KBM-7 (cell line): Measurements from ENCODE around the gene ZFYVE28.

Source experiments
- DNase-seq: peaks from one replicate; pipeline ENCODE4 v3.0.0-alpha.2; 2015
- in situ Hi-C: fragments of 300-500 bp; cut with MboI; formaldehyde crosslinking; loops from 2 replicates; pipeline ENCODE4 v1.14.3; 2020; ENCODE audit warnings: low sequenced_read_pairs, low pct_unique_long_range_greater_than_20kb, mixed read lengths

Gene ZFYVE28

DNA sequence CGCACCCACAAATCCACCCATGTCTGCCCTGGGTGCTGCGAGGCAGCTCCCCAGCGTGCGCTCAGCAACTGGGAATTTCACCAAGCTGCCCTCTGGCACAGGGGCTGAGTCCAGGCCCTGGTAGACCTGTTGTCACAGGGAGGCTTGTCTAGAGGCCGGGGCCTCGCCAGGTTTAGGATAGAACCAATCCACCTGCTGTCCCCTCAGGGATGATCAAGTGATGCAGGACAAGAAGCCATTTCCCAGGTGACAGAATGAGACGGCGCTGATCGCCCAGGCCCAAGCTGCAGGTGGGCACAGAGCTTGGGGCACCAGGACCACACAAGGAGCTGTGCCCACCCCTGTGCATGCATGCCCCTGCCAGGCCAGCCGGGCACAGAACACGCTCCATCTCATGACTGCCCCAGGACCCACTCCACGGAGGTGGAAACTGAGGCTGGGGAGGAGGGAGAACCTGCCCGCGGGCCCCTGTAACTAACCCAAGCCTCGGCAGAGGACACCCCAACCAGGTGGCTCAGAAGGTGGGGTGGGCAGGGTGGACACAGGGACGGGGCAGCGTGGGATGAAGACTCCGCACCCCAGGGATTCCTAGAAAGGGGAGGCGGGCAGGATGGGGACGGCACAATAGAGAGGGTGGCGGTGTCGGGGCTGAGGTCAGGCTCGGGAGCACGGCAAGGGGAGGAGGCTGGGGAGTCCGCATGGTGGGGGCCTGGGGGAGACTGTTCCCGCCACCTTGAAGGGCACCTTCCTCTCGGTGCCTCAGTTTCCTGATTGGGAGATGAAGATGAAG, 78.0 kb downstream of the ZFYVE28 start:
- no peak for DNase-seq
- in situ Hi-C loops: no loop called here

DNA sequence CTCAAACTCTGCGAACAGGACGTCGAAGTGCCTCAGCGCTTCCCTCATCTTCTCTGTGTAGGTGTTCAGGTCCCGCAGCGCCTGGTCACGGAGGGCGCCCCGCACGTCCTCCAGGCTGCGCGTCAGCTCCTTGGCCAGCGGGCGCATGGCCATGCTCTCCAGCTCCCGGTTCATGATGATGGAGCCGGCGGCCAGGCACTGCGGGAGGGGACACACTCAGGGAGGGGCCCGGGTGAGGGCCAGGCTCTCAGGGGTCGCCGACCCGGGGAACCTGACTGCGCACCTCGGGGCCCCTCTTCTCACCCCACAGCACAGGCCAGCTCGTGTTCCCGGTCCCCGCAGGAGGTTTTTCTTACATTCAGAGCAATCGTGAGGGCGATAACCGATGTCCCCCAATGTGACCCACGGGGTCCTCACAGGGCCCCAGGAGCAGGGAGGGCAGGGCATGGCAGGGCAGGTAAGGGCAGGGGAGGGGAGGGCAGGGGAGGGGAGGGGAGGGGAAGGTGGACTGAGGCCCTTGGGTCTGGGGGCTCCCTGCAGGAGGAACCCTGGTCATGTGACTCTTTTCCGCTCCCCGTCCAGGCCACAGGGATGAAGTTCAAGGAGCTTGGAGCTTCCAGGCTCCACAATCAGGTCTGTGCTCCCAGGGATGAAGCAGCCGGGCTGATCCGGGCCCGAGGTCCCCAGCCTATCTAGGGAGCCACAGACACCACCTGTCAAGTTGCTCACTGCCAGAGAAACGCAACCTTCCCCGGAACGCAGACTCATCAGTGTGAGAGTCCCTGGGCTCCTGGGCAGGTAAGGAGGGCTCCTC, 78.8 kb downstream of the ZFYVE28 start:
- no peak for DNase-seq
- in situ Hi-C loops: no loop called here

DNA sequence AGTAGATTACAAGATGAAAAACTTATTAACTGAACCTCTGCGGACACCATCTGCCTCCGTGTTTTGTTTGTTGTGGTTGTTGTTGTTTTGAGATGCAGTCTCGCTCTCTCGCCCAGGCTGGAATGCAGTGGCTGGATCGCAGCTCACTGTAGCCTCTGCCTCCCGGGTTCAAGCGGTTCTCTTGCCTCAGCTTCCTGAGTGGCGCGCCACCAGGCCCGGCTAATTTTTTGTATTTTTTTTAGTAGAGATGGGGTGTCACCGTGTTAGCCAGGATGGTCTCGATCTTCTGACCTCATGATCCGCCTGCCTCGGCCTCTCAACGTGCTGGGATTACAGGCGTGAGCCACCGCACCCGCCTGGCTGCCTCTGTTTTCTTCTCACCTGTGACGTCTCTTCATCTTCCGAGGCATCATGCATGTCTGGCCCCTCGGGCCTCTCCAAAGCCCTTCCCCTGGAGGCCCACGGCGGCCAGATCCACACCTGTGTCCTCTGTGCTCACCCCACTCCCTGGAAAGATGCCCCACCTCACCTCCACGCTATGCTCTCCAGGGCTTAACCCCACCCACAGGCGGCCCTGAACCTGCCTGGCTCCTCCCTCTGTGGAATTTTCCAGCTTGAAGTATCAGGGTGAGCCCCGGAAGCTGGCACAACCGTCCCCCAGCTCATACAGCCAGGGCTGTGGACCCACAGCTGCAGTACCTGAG, 79.5 kb downstream of the ZFYVE28 start:
- in situ Hi-C loops: no loop called here
- no peak for DNase-seq

DNA sequence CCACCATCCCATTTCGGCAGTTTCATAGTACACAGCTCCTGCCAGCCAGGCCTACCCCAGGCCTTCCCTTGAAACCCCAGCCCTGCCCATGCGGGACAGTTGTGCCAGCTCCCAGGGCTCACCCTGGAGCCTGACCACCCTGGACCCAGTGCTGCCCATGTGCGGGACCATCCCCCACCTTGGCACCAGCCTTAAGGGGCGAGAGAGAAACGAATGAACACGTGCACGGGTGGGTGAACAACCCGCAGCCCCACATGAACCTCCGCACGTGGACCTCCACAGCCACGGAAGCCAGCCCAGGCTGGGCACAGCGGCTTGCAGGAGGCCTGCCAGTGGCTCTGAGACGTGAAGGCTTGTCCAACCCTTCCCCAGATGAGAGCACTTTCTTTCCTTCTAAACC, 80.5 kb downstream of the ZFYVE28 start:
- no peak for DNase-seq
- in situ Hi-C loops: no loop called here

DNA sequence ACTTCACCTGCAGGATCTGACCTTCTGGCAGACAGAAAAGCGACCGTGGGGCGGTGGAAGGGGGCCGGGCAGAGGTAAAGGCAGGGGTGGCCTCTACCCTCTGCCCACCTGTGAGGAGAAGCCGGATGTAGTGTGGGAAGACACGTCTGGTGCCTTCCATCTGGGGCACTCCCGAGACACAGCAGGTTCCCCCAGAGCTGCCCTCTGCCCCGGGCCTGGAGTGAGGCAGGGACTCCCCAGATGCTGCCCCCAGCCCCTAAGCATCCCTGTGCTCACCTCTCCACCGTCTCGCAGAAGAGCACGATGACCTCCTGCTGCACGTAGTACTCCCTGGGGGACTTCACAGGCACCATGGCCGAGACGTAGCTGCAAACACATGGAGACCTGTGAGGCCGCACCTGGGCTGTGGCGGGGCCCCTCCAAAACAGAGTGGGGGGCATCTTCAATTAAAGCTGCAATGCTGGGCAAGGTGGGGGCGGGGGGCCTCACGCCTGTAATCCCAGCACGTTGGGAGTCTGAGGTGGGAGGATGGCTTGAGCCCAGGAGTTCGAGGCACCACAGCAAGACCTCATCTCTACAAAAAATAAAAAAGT, 81.2 kb downstream of the ZFYVE28 start:
- in situ Hi-C loops: no loop called here
- DNase-seq: no peak

DNA sequence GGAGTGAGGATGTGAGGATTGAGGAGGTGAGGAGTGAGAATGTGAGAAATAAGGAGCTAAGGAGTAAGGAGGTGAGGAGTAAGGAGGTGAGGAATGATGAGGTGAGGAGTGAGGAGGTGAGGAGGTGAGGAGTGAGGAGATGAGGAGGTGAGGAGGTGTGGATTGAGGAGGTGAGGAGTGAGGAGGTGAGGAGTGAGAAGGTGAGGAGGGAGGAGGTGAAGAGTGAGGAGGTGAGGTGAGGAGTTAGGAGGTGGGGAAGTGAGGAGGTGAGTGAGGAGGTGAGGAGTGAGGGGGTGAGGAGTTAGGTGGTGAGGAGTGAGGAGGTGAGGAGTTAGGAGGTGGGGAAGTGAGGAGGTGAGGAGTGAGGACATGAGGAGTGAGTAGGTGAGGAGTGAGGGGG, 81.8 kb downstream of the ZFYVE28 start:
- in situ Hi-C loops: no loop called here
- no peak for DNase-seq

DNA sequence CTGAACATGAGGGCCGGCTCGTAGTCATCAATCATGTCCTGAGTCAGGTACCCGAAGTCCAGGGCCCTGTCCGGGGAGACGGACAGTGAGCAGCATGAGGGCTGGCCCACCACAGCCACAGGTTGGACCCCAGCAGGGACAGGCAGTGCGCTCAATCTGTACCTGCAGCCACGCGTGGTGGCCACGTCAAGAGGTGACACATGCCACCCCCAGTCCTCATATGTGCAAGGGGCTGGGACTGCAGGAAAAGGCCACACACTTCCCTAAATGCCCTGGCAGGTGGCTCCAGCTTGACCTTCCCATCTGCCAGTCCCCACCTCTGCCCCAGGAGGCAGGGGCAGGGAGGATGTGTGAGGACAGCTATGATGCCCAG, 82.7 kb downstream of the ZFYVE28 start:
- in situ Hi-C loops: no loop called here
- no peak for DNase-seq

DNA sequence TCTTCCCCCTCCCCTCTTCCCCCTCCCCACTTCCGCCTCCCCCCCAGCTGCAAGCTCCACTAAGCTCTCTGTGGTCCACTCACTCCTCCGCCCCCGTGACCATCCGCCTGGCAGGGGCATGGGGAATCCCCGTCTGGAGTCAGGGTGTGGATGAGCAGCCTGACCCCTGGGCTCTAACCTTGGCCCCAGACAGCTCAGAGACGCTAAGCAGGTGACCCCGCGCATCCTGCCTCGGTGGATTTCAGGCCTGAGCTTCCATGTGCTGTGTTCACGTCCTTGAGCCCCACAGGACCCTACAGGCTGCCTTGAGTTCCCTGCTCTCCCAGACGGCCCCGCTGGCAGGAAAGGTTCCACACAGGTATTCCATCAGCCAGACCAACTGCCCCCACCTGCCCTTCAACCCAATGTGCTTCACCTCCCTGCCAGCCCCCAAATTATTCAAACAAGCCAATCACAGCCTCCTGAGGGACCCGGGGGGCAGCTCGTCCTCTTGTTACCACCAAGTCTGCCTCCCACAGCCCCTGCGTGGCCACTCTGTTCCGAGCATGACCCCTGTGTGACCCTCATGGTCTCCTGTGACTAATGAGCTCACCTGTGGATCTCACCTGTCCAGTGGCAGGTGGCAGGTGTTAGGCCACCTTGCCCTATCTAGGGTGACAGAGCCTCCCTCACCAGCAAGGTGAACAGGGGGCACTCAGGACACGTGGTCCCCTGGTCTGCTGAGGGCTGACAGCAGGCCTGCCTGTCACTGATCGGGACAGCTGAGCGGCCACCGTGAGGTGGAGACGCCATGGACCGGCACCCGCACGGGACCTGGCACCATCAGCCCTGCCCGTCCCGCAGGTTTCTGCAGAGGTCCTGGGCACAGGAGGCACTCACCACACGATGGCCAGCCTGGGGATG, 83.4 kb downstream of the ZFYVE28 start:
- in situ Hi-C loops: no loop called here
- no peak for DNase-seq

DNA sequence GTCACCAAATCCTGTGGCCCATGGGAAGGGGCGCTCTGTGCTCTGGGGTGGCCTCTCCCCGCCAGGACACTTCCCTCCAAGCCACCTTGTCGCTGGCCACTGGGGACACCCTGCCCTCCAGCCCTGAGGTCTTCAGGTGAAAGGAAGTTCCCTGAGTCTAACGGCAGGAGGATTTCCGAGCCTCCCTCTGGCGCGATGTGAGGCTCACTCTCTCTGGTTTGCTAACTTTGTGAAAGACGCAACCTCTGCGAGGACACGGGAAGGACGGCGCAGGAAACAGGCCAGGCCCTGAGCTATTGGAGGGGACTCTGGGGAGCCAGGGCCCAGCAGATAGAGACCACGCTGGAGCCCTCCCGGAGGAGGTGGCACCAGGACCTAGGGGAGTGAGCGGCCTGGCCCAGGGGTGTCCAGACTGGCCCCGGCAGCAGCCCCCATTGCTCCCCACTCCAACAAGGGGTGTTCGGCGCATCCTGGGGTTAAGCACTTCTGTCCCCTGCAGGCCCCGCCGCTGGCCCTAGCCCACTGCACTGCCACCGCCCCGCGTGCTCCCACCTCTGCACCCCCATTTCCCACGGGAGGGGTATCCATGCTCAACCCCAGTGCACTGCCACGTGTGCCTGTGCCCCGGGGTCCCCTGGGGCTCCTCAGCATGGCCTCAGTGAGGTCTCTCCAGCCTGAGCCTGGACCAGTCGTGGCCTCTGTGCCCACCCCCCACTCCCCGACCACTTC, 84.4 kb downstream of the ZFYVE28 start:
- no peak for DNase-seq
- in situ Hi-C loops: no loop called here

DNA sequence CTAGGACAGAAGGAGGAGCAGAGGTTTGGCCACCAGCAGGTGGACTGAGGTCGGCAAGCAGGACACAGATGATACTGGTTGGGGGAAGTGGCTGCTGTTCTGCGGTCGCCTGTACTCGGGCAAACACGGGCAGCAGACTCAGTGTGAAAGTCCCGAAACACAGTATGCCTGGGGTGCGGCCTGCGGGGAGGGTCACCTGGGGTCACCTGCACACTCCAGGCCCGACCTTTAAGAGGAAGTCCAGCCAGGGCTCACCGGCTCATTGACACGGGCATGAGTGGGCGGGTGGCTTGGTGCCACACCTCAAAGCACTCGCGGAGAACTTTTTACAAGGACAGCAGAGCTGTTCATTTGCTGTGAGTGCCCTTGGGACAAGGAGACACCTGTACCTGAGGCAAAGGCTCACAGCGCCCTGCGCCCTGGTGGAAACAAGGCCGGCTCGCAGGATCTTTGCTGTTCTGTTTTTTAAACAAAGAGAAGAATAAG, 85.0 kb downstream of the ZFYVE28 start:
- in situ Hi-C loops: no loop called here
- DNase-seq: peak; percentile 37

DNA sequence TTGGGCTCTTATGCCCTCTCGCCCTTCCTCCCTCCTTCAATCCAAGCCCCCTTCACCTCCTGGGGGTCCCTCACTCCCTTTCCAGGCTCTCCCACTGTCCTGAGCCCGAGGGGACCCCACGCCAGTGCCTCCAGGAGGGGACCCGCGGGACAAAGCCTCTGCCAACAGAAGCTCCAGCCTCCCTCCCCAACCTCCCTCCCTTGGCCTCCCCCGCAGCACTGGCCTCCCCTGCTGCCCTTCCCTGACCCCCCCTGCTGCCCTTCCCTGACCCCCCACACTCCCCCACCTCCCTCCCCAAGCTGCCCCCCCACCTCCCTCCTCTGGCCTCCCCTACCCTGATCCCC, 85.5 kb downstream of the ZFYVE28 start:
- in situ Hi-C loops: no loop called here
- DNase-seq: no peak

DNA sequence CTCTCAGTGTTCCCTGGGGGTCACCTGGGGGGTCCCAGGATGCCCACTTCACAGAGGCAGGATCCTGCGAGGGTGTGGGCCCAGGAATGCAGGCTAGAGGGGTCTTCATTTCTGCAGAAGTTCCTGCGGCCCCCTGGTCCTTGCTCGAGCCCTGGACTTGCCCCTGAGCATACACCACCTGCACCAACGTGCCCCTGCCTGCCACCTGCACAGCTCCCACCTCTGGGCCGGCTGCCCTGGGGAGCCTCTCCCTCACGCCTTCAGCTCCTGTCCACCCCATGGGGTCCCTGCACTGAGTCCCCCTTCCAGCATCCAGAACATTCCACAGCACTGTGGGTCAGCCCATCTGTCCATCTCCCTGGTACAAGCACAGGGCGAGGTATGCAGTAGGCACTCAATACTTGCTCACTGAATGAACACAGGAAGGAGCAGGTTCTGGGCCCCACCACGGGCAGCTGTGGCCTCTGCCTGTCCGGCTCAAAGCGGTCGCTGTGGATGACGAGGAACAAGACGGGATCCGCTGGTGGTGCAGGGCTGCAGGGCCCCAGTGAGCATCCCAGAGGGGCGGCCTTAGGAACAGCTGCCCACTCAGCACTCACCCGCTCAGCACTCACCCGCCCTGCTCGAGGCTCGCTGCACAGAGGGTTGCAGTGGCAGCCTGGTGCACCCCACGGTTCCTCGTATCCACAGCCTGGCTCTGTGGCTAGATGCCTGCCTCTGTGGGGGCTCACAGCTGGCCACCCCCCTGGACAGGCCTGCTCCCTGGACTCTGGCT, 86.1 kb downstream of the ZFYVE28 start:
- in situ Hi-C loops: no loop called here
- no peak for DNase-seq

DNA sequence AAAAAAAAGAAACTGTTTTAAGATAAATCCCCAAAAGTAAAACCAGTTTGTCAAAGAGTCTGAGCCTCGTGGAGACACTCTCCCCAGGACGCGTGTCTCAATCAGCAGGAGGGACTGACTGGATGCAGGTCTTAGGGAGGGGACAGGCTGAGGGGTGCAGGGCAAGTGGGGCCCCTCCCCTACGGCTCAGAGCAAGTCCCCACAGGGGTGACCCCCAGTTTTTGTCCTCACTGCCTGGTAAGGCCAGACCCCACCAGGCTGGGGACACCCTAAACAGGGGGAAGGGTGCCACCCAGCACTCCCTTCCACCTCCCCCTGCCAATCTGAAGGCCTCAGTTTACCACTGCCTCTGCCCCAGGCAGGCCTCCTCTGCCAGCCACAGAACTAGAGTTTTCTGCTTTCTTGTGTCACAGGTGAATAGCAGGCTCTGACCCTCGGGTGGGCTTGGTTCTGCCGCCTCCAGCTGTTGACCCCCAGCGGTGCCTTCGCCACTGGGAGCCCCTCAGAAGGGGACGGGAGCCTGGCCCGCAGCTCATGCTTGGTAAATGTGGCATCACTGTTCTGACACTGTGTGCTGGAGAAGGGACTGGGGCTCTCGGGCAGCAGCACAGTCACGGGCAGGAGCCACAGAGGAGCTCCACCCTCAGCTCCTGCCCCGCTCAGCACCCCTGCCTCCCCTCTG, 86.8 kb downstream of the ZFYVE28 start:
- no peak for DNase-seq
- in situ Hi-C loops: no loop called here

DNA sequence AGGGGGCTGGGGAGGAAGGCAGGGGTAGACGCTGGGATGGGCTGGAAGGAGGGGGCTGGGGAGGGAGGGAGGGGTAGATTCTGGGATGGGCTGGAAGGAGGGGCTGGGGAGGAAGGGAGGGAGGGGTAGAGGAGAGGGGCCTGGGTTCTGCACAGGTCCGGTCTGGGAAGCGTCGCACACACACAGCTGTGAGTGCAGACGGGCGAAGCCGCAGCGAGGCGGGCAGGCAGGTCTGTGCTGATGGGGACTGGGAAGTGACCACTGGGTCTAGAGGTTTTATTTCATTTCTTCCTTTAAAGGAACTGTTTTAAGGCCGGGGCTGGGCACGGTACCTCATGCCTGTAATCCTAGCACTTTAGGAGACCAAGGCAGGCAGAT, 87.4 kb downstream of the ZFYVE28 start:
- in situ Hi-C loops: no loop called here

DNA sequence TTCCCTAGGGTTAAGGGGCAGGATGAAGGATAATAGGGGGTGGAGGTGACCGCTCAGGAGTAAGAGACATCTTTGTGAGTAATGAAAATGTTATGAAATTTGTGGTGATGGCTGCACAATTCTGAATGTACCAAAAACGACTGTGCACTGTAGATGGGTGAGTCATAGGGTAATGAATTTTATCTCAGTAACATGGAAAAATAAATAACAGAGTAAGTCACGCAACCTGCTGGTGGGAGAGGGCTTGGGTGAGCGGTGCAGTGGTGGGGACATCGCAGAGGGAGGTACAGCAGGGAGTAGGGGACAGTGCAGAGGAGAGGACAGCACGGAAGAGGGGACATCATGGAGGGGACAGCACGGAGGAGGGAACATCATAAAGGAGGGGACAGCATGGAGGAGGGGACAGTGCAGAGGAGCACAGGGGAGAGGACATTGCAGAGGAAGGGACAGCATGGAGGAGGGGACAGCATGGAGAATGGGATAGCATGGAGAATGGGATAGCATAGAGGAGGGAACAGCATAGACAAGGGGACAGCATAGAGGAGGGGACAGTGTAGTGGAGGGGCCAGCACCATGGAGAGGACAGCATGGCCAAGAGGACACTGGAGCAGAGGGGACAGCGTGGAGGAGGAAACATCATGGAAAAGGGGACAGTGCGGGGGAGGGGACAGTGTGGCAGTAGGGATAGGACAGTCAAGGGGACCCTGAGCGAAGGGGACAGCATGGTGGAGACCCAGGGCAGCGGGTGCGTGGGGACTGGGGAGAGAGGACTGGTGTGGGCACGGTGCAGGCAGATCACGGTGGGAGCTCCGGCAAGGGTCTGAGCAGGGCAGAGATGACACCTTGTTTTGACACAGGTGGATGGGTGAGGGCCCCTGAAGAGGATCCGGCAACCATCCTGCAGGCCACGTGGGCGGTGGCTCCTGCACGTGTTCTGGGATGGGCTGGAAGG, 88.1 kb downstream of the ZFYVE28 start:
- peak; percentile 4 for DNase-seq
- in situ Hi-C loops: no loop called here

More for the DNA sequence above, 87.4 kb downstream of the ZFYVE28 start:
- no peak for DNase-seq

DNA sequence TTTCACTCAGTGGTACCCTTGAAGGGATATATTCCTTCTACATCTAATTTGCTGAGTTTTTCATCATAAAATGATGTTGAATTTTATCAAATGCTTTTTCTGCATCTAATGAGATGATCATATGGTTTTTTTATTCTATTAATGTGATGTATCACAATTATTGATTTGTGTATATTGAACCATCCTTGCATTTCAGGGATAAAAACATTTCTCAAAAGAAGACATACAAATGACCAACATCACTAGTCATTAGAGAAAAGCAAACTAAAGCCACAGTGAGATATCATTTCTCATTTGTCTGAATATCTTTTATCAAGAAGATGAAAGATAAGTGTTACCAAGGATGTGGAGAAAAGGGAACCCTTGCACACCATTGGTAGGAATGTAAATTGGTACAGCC, 90.9 kb downstream of the ZFYVE28 start:
- DNase-seq: no peak
- in situ Hi-C loops: no loop called here
